NCI-H510A treated with DMSO at 0.1 percent for 48 hours (cell line): ENCODE data around the gene ATF6.

Source experiments
- DNase-seq: peaks from one replicate; lab custom pipeline; 2025; lab: John Stamatoyannopoulos, UW

ATF6 gene

GRCh38 chr1:161940866-161941591 lies 174.9 kb downstream of the ATF6 start:
- DNase-seq: no peak

DNA sequence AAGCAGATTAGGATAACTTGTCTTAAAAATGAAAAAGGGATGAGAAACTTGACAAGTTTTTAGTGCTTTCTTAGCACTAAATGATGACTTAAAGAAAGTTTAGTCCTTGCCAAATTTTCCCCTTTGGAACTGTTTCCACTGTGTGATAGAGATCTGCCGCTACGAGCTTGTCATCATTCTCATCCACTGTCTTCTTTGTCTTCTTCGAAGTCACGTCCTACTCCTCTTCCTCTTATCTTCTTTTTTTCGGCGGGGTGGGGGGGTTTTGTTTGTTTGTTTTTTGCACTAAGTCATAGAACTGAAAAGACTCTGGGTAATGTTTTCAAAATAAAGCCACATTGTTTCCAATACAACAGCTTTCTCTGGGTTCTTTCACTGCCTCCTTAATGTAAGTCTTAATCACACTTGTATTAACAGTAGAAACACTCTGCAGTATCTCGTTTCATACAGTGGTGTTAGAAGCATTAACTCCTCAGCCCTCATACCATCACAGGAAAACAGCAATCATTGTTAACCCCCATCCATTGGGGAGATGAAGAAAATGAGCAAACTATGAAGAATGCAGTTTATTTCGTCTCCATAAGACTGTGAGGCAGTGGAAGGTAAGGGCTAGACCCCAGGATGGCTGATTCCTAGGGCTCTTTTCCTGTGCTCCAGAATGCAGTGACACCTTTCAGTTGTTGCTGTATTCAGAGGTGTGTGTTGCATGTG lies 175.8 kb downstream of the ATF6 start:
- no peak for DNase-seq

DNA sequence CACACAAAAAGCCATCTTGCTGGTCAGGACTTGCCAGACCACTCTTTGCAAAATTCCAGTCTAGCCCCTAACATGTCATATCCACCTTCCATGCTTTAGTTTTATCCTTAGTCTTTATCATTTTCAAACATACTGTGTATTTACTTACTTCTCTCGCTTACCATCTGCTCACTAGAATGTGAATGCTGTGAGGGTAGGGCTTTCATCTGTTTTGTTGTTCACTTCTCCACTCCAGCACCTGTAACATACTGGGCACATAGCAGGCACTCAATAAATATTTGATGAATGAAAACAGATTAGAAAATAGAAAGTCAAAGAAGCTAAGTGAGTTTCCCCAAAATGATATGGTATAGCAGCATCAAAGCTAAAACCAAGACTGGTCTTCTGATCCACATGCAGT lies 177.6 kb downstream of the ATF6 start:
- peak; percentile 26 for DNase-seq

DNA sequence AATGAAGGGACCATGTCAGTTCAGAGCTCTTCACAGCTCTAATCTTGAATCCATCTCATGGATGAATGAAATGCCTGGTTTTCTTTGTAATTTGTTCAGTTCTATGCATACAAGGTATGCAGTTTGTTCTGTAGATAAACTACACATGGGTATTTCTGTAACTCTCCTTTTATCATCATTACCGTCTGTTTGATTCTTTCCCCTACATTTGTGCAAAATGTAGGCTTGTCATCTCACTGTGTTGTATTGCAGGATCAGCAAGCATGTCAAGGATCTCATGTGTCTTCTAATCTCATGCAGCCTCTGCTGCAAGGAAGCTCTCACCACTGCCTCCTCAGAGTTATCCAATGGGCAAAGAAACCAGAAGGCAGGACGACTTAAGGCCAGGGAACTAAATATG lies 178.3 kb downstream of the ATF6 start:
- DNase-seq: no peak

- no peak for DNase-seq
Observed at GRCh38 chr1:161945306-161946060, 179.4 kb downstream of the ATF6 start.

DNA sequence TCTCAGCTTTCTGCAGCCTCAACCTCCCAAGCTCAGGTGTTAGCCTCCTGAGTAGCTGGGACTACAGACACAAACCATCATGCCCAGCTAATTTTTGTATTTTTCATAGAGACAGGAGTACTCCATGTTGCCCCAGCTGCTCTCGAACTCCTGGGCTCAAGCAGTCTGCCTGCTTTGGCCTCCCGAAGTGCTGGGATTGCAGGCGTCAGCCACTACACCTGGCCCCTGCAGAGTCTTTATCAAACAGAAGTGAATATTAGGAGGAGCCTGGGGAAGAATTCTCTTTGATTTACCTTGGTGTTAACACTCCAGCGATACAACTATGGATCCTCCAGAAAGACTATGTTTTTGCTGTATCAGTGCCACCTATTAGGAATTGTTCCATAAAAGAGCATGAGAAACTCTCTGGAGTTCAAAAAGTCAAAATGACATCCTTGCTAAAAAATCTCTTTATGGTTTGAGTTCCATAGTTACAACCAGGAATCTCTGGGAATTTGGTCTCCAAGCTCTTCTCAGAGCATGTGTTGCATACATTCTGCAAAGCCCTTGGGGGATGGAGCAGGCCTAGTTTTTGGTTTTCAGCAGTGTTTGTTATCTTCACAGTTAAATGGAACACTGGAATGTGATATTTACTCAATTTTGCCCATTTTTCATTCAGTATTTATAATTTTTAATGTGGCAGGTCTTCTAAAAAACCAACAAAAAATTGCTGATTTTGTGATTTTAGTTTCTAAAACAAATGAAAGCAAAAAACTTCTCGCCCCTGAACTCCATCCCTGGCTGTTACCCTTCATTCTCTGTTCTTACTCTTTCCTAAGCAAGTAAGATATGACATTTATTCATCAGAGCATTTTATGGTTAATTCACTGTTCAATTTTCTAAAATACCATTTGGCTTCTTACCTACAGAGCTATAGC lies 180.2 kb downstream of the ATF6 start:
- DNase-seq: peak; percentile 35

DNA sequence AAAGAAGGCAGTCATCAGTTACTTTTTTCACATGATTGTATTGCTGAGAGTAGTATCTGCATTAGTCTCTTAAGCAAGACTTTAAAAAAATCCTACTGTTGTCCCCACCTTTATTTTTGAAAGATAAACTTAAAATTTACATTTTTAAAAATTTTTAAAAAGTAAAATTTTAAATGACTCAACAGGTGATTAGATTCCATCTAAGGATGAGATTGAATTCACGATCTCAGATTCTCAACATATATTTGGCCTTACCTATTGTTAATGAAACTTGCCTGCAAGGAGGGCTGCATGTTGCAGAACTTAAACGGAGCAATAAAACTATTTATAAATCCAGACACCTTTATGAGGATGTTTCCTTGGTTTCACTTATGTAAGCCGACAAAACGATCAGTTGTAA lies 182.3 kb downstream of the ATF6 start:
- no peak for DNase-seq

DNA sequence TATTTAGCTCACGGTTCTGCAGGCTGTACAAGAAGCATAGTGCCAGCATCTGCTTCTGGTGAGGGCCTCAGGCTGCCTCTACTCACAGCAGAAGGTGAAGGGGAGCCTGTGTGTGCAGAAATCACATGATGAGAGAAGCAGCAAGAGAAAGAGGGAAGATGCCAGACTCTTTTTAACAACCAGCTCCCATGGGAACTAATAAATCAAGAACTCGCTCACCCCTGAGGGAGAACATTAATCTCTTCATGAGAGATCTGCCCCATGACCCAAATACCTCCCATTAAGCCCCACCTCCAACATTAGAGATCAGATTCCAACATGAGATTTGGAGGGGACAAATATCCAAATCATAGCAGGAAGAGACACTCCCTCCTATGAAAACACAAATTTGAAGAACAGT lies 183.4 kb downstream of the ATF6 start:
- DNase-seq: no peak

- no peak for DNase-seq
Observed at GRCh38 chr1:161950377-161950776, 184.3 kb downstream of the ATF6 start.

- no peak for DNase-seq
Observed at GRCh38 chr1:161951646-161952045, 185.5 kb downstream of the ATF6 start.

DNA sequence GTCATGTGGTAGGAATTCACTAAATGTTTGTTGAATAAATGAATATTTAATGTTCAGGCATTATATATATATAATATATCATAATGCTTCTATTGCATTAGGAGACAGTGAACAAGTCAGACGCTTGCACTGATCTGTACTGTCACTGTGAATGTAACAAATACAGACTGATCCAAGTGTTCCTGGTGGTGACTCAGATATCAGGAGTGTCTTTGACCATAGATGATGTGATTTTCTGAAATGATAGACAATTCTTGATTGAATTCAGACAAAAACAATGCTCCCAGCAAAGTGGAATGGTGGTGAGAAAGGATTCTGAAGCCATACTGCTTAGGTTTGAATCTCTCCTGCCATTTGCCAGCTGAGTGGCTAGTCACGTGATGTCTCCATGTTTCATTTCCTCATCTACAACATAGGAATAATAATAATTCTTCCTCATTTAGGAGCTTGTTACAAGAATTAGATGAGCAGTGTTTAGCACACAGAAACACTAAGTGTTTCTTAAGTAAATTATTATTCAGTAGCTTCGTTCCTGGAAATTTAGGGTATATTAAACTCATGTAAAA lies 186.6 kb downstream of the ATF6 start:
- no peak for DNase-seq

DNA sequence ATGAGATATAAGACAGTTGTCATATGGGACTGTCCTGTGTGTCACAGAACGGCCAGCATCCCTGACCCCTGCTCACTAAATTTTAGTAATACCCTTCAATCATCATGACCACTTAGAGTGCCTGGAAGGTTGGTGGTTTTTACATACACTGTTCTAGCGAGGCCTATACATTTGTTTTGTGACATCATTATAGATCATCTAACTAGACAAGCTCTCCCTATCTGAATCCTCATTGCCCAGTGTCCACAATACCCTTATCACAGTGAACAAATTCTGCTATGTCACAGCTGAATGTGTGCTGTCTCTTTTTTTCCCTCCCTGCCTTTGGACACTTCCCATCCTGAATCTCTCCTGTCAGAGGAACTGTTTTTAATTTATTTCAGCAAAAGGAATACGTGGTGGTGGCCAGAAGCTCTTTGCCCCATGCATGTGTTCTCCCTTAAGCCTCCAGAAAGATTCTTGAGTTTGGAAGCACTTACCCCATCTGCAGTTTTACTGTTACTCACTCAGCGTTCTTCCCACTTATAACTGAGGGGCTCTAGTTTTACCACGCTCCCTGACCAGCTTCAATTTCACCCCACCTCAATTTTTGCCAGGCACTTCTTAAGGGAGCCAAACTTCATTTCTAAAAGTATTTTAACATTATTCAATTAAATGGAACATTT lies 187.3 kb downstream of the ATF6 start:
- DNase-seq: no peak

- peak; percentile 56 for DNase-seq
Observed at GRCh38 chr1:161954050-161954449, 187.9 kb downstream of the ATF6 start.

DNA sequence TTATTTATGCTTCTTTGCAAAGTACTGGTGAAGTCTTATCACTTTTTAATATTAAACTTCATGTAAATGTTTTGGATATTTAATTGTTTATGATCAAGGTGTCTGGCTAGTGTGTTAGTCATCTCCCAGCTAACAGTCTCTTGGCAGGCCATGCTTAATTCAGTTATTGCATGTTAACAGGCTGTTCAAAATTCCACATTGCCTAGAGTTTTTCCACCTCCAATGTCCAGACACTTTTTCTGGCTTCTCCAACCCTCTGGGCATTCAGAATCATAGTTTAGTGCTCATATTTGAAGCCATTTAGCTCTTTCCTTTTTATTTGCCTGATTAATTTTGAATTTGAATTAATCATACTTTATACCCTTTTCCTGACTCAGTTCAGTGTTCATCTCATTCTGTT lies 188.3 kb downstream of the ATF6 start:
- no peak for DNase-seq

- no peak for DNase-seq
Observed at GRCh38 chr1:161955606-161956005, 189.5 kb downstream of the ATF6 start.

GRCh38 chr1:161956097-161956496 lies 190.0 kb downstream of the ATF6 start:
- no peak for DNase-seq

DNA sequence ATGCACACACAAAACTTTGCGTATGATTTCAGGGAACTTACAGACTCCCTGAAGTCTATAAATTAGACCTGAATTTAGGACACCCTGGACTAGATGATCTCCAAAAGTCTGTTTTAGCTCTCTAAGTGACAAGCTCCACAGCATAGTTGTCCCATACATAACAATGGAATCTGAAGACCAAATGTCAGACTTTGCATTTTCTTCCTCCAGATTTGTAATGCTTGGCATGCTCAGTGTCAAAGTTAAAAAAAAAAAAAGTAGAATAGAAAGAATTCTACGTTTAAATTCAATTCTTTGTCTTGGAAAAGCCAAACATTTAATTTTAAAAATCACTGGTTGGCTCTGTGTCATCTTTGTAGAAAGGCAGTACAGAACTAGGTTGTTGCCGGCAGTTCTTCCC lies 190.8 kb downstream of the ATF6 start:
- DNase-seq: no peak

DNA sequence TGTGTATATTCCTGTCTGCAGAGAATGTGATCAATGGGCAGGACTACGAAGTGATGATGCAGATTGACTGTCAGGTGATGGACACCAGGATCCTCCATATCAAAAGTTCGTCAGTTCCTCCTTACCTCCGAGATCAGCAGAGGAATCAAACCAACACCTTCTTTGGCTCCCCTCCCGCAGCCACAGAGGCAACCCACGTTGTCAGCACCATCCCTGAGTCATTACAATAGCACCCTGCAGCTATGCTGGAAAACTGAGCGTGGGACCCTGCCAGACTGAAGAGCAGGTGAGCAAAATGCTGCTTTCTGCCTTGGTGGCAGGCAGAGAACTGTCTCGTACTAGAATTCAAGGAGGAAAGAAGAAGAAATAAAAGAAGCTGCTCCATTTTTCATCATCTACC lies 192.3 kb downstream of the ATF6 start:
- DNase-seq: no peak

DNA sequence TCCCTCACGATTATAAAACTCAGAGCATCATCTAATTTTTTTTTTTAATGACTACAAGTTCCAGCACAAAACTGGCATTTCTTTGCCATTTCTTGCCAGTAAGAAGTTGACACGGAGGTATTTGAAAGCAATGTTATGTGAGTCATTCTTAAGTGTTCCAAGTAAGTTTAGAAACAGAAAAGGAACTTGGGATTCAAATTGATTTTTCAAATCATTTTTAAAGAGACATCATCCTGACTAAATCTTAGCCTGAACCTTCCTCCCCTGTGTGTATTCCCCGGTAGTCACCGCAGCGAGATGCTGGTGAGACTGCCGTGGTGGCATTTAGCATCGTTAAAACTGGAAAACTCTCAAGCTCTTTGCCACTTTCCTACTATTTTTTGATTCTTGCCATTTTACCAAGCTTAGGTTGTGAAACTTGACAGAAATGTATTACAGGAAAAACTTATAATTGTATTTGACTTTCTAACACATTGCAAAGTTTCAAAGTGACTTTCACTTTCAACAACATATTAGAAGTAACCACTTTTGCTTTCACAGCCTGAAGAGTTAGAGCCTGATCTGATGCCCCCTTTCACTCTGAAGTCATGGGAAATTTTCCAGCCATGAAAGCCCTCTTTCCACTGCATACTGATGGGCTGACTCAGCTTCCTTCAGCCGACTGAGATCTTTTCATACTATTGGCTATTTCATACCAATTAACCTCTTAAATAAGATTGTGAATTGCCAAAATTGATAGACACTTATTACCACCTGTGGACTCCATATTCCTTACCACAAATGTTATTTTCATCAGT lies 196.2 kb downstream of the ATF6 start:
- DNase-seq: no peak

- DNase-seq: no peak
Observed at GRCh38 chr1:161966067-161966466, 199.9 kb downstream of the ATF6 start.
